ENCODE results near the gene SMIM10.
"Not testable (repeated sequence)": the region's sequence is repeated elsewhere in the genome, so short reads cannot be mapped to it uniquely, and the experiment has no call there.

Gene SMIM10

GRCh38 chrX:135010921-135011320 lies 20.1 kb downstream of the SMIM10 start:
- no peak for DNase-seq (ENCODE audit: low spot score)

- no peak for DNase-seq (ENCODE audit: low spot score)
Measured at GRCh38 chrX:135015523-135016245, 24.9 kb downstream of the SMIM10 start.

DNA sequence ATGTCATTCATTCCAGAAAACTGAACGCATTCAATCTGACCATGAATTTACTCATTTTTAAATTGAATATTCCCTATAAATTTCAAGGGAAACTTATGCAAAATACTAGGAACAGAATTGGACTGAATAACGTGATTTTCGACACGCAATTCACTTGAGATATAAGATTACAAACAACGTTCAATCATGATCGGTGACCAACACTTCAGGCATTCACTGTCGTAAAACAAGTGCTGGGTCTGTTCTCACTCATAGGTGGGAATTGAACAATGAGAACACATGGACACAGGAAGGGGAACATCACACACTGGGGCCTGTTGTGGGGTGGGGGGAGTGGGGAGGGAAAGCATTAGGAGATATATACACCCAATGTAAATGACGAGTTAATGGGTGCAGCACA lies 29.1 kb downstream of the SMIM10 start:
- not testable (repeated sequence) for DNase-seq (ENCODE audit: low spot score)

- not testable (repeated sequence) for DNase-seq (ENCODE audit: low spot score)
Measured at GRCh38 chrX:135023791-135024190, 33.0 kb downstream of the SMIM10 start.

DNA sequence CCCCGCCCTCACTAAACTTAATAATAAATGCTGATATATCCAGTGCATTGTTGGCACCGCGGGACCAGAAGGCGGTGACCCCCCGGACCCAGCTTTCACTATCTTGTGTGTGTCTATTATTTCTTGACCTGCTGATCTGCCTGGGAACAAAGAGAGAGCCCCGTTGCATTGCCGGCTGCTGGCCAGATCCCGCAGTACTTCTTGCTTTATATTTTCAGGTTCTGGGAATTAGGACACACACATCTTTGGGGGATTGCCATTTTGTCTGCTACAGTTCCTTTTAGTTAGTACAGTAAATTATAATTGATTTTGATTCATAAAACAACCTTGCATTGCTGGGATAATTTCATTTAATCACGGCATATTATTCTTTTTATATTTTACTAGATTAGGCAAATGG lies 33.7 kb downstream of the SMIM10 start:
- DNase-seq (ENCODE audit: low spot score) = no peak

DNA sequence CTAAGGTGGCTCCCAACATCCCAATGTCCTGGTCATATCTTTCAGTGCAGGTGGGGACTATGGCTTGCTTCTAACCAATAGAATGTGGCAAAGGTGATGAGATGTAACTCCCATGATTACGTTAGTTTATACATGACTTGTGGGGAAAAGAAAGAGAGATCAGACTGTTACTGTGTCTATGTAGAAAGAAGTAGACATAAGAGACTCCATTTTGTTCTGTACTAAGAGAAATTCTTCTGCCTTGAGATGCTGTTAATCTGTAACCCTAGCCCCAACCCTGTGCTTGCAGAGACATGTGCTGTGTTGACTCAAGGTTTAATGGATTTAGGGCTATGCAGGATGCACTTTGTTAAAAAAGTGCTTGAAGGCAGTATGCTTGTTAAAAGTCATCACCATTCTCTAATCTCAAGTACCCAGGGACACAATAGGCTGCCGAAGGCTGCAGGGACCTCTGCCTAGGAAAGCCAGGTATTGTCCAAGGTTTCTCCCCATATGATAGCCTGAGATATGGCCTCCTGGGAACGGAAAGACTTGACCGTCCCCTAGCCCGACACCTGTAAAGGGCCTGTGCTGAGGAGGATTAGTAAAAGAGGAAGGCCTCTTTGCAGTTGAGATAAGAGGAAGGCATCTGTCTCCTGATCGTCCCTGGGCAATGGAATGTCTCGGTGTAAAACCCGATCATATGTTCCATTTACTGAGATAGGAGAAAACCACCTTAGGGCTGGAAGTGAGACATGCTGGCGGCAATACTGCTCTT lies 39.6 kb downstream of the SMIM10 start:
- DNase-seq (ENCODE audit: low spot score) = not testable (repeated sequence)

DNA sequence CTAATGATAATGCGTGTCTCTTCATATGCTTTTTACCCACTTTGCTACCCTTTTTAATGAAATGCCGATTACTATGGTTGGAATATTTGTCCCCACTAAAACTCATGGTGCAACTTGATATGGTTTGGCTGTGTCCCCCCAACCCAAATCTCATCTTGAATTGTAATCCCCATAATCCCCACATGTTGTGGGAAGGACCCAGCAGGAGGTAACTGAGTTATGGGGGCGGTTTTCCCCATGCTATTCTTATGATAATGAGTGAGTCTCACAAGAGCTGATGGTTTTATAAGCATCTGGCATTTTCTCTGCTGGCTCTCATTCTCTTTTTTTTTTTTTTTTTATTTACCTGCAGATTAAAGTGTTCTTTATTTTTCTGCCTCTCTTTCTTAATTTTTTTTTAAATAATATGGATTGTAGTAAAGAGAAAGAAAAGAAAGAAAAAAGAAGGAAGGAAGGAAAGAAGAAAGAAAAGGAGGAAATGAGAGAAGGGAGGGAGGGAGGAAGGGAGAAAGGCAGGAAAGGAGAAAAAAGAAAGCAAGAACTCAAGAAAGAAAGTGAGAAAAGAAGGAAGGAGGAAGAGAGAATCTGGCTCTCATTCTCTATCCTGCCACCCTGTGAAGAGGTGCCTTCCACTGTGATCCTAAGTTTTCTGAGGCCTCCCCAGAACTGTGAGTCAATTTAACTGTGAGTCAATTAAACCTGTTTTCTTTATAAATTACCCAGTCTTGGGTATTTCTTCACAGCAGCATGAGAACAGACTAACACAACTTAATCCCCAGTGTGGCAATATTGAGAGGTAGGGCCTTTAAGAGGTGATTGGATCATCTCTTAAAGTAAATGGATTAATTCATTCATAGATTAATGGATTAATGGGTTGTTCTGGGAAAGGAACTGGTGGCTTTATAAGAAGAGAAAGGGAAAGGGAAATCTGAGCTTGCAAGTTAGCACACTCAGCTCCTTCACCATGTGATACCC lies 50.6 kb downstream of the SMIM10 start:
- DNase-seq (ENCODE audit: low spot score) = not testable (repeated sequence)

Data from hepatic stellate cell (primary cell).